Endodermal cell (in vitro differentiated cells): Measurements from ENCODE around the gene INPP5B. TPM values are rescaled to one million over a fixed set of nuclear protein-coding genes. Genes with fewer than 3 reads are reported as not detected.

Source experiments
- DNase-seq: peaks from one replicate; pipeline ENCODE4 v3.0.0-alpha.2; 2017
- H3K27ac ChIP-seq: 2 replicates; pipeline ENCODE4 v1.5.1; 2013; ENCODE audit warnings: mild to moderate bottlenecking, low read depth, low read length, moderate library complexity
- H3K27me3 ChIP-seq: 2 replicates; pipeline ENCODE4 v1.6.1; 2013; ENCODE audit warnings: mild to moderate bottlenecking, low read length, moderate library complexity; ENCODE audit not compliant: insufficient read depth, control insufficient read depth, poor library complexity, severe bottlenecking
- H3K36me3 ChIP-seq: 2 replicates; pipeline ENCODE4 v1.7.0; 2013; ENCODE audit warnings: mild to moderate bottlenecking, low read length, moderate library complexity; ENCODE audit not compliant: control insufficient read depth, insufficient read depth
- H3K4me1 ChIP-seq: one replicate; pipeline ENCODE4 v1.7.0; 2013; ENCODE audit warnings: low read length; ENCODE audit not compliant: control insufficient read depth, insufficient read depth
- H3K4me3 ChIP-seq: 2 replicates; pipeline ENCODE4 v1.5.1; 2013; ENCODE audit warnings: mild to moderate bottlenecking, low read length, moderate library complexity
- H3K9ac ChIP-seq: 2 replicates; pipeline ENCODE4 v1.6.1; 2013; ENCODE audit warnings: mild to moderate bottlenecking, low read length, moderate library complexity; ENCODE audit not compliant: poor library complexity, severe bottlenecking; ENCODE audit errors: extremely low read depth
- H3K9me3 ChIP-seq: 2 replicates; pipeline ENCODE4 v1.6.1; 2013; ENCODE audit warnings: mild to moderate bottlenecking, low read length, moderate library complexity; ENCODE audit not compliant: control insufficient read depth
- H3K27ac Mint-ChIP-seq: 2 replicates; pipeline ENCODE4 v1.8.0; 2020; ENCODE audit warnings: mixed read lengths
- H3K27me3 Mint-ChIP-seq: 2 replicates; pipeline ENCODE4 v1.8.0; 2021; ENCODE audit warnings: mild to moderate bottlenecking, mixed read lengths; ENCODE audit not compliant: insufficient read depth
- H3K36me3 Mint-ChIP-seq: 2 replicates; pipeline ENCODE4 v1.8.0; 2020; ENCODE audit warnings: low read depth, mixed read lengths
- H3K4me1 Mint-ChIP-seq: 2 replicates; pipeline ENCODE4 v1.8.0; 2020; ENCODE audit warnings: mixed read lengths
- H3K4me3 Mint-ChIP-seq: 2 replicates; pipeline ENCODE4 v1.8.0; 2020; ENCODE audit warnings: mild to moderate bottlenecking, moderate library complexity, mixed read lengths
- H3K9me3 Mint-ChIP-seq: 2 replicates; pipeline ENCODE4 v1.8.0; 2020; ENCODE audit warnings: mild to moderate bottlenecking, mixed read lengths
- CTCF ChIP-seq: fragments of 200-600 bp; sonication (generic); conservative IDR thresholded peaks from 2 replicates; pipeline ENCODE4 v1.5.0; 2021; ENCODE audit warnings: antibody characterized with exemption, mild to moderate bottlenecking
- WGBS, 2 experiments: methylation state at CpG; one replicate each; pipeline versions ENCODE4 v1.1.5 to v1.1.7; 2013; ENCODE audit warnings: missing lambda C conversion rate in 2 of 2, mixed read lengths in 1 of 2; ENCODE audit not compliant: insufficient coverage in 1 of 2, insufficient read length in 1 of 2; 5-methylcytosine and 5-hydroxymethylcytosine counted together
- total RNA-seq, 2 donors: library from RNA; stranded (reverse); fragmentation: NEBNext Ultra II Directional in 1 of 2; extraction: Animal tissue kit (Norgen Biotek cat#: 25700) in 1 of 2; gene quantifications; 2 replicates in 1 of 2; 3 replicates in 1 of 2; pipeline ENCODE4 v1.2.1, GENCODE V29; 2021

Gene INPP5B
- total RNA-seq, 2 donors from 2014 or later, result 19.9 to 21.4 TPM

DNA sequence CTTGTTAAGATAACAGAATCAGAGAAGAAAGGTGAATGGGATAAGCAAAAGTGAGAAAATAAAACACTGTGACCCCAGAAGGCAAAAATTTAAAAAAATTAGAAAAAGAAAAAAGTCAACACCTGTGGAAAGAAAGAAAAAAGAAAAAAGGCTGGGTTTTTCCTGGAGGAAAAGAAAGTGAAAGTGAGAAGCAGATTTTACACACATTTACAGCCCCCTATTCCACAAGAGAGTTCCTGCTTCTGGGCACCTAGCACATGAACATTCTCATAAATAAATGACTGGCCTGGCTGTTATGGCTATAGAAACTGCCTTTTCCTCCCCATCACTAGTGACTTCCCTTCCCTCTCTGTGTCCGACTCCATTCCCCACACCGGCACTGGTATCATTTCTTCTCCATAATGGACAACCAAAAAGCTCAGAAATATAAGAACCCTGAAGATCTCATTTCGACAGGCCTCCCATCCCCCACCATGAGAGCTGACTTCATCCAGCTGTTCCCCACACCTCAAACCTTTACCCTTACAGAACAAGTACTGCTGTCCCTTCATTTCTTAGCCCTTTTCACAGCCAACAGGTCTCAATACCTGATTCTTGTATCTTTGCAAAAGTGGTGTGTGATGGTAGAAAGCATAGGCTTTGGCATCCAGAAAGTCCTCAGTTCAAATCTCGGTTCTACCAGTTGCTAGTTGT, 100.1 kb downstream of the INPP5B start:
- no peak overlapping the region for H3K27ac ChIP-seq
- WGBS, 2 experiments, result 93% methylated on average over 3 to 4 of the region's 4 CpGs
- no peak overlapping the region for H3K27ac Mint-ChIP-seq

DNA sequence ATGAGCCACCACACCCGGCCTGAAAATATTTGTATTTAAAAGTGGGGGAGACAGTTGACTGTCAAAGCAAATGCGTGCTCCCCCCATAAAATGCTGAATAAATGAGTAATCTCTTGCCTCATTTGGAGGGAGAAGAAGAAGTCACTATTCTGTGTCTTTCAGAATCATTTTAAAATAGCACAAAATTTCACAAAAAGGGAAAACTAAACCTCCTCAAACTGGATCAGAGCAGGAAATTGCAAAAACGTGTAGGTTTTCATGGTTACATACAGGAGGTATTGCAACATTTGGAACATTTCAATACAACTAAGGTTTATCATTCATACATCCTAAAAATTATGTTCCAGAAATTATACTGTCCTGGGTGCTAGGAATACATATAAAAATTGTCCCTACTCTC, 101.1 kb downstream of the INPP5B start:
- Mint-ChIP-seq H3K27ac (no peak overlapping the region), H3K4me1 (peaks cover 22% of the 10 kb centered on the region), H3K36me3 (peaks cover 11% of the 10 kb centered on the region), H3K4me3 (no peak overlapping the region), H3K27me3 (no peaks in the 10 kb centered on the region), H3K9me3 (no peaks in the 10 kb centered on the region)
- H3K9ac ChIP-seq, result no peak overlapping the region
- no peak overlapping the region for H3K27ac ChIP-seq
- H3K9me3 ChIP-seq, result no peaks in the 10 kb centered on the region
- H3K4me1 ChIP-seq, result peaks cover 8% of the 10 kb centered on the region
- no peaks in the 10 kb centered on the region for H3K36me3 ChIP-seq
- H3K4me3 ChIP-seq, result no peak overlapping the region
- 83 to 90% methylated on average over 1 to 3 of the region's 3 CpGs for WGBS, 2 experiments
- DNase-seq, result no peak
- TF ChIP-seq CTCF, result no peak
- no peaks in the 10 kb centered on the region for H3K27me3 ChIP-seq

More for the DNA sequence above, 100.1 kb downstream of the INPP5B start:
- no peak for TF ChIP-seq CTCF
- peaks cover 8% of the 10 kb centered on the region for H3K4me1 ChIP-seq
- DNase-seq, result no peak
- H3K36me3 ChIP-seq, result no peaks in the 10 kb centered on the region
- Mint-ChIP-seq H3K27me3 (no peaks in the 10 kb centered on the region), H3K36me3 (peaks cover 11% of the 10 kb centered on the region), H3K4me1 (peaks cover 22% of the 10 kb centered on the region), H3K4me3 (no peak overlapping the region), H3K9me3 (no peaks in the 10 kb centered on the region)
- no peak overlapping the region for H3K4me3 ChIP-seq
- no peaks in the 10 kb centered on the region for H3K27me3 ChIP-seq
- no peak overlapping the region for H3K9ac ChIP-seq
- H3K9me3 ChIP-seq, result no peaks in the 10 kb centered on the region

DNA sequence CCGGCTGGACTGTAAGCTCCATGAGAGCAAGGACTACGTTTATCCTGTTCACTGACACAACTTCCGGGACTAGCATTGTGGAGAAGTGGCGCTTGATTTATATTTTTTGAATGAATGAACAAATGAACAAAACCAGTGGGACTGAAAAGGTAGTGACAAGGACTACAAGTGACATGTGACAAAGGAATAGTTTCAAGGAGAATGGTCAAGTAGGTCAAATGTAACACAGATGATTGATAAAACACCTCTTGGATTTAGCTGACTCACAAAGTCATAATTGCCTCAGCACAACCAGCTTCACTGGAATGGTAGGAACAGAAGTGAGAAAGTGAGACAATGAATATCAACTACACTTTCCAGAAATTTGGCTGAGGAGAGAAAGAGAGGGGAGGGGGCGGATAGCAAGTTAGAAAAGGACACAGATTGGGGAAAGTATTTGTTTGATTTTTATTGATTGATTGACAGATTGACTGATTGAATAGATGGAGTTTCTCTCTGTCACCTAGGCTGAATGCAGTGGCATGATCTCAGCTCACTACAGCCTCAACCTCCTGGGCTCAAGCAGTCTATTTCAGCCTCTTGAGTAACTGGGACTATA, 101.7 kb downstream of the INPP5B start:
- no peaks in the 10 kb centered on the region for H3K27me3 Mint-ChIP-seq
- H3K4me3 Mint-ChIP-seq, result no peak overlapping the region

More for the DNA sequence above, 101.7 kb downstream of the INPP5B start:
- no peak overlapping the region for H3K9ac ChIP-seq
- no peak for DNase-seq
- H3K4me1 ChIP-seq, result peaks cover 8% of the 10 kb centered on the region
- 96 to 97% methylated on average over 5 of the region's 5 CpGs for WGBS, 2 experiments
- H3K27ac ChIP-seq, result no peak overlapping the region
- TF ChIP-seq CTCF, result no peak
- no peak overlapping the region for H3K4me3 ChIP-seq
- H3K27me3 ChIP-seq, result no peaks in the 10 kb centered on the region
- Mint-ChIP-seq H3K4me1 (peaks cover 22% of the 10 kb centered on the region), H3K36me3 (peaks cover 15% of the 10 kb centered on the region), H3K27ac (no peak overlapping the region), H3K9me3 (no peaks in the 10 kb centered on the region)
- no peaks in the 10 kb centered on the region for H3K36me3 ChIP-seq
- H3K9me3 ChIP-seq, result no peaks in the 10 kb centered on the region
